HEK293T (cell line): Measurements from ENCODE around the gene KLF1.

Source experiments
- CTCF ChIA-PET: fragments of 350-600 bp; formaldehyde crosslinking; extraction: SDS; loops from one replicate; lab custom pipeline; 2021; ENCODE audit warnings: antibody characterized with exemption, inconsistent platforms; lab: Yijun Ruan, JAX
- POLR2A ChIA-PET: fragments of 350-600 bp; formaldehyde crosslinking; extraction: SDS; loops from one replicate; lab custom pipeline; 2020; ENCODE audit warnings: antibody characterized with exemption, inconsistent platforms; lab: Yijun Ruan, JAX
- DNase-seq: peaks from one replicate; pipeline ENCODE4 v3.0.0; 2012; ENCODE audit warnings: mixed read lengths; ENCODE audit errors: extremely low spot score
- ARNT ChIP-seq: fragments of 450-650 bp; IDR thresholded peaks from 2 replicates; pipeline ENCODE4 v1.6.1; 2017; ENCODE audit warnings: mild to moderate bottlenecking
- BHLHE40 ChIP-seq: fragments of 450-650 bp; IDR thresholded peaks from 2 replicates; pipeline ENCODE4 v1.6.1; 2016; ENCODE audit warnings: mild to moderate bottlenecking, moderate library complexity, borderline replicate concordance
- CTBP1 ChIP-seq: fragments of 450-650 bp; IDR thresholded peaks from 2 replicates; pipeline ENCODE4 v1.6.1; 2016; ENCODE audit warnings: borderline replicate concordance
- ELF4 ChIP-seq: fragments of 450-650 bp; IDR thresholded peaks from 2 replicates; pipeline ENCODE4 v1.6.1; 2017; ENCODE audit warnings: antibody characterized with exemption
- FOXA1 ChIP-seq: fragments of 450-650 bp; IDR thresholded peaks from 2 replicates; pipeline ENCODE4 v1.6.1; 2016; ENCODE audit warnings: mild to moderate bottlenecking
- FOXK2 ChIP-seq: fragments of 450-650 bp; IDR thresholded peaks from 2 replicates; pipeline ENCODE4 v1.6.1; 2016; ENCODE audit warnings: mild to moderate bottlenecking
- FOXM1 ChIP-seq: fragments of 450-650 bp; IDR thresholded peaks from 2 replicates; pipeline ENCODE4 v1.6.1; 2017; ENCODE audit warnings: mild to moderate bottlenecking, borderline replicate concordance
- HDGF ChIP-seq: fragments of 450-650 bp; IDR thresholded peaks from 2 replicates; pipeline ENCODE4 v1.6.1; 2017; ENCODE audit warnings: antibody characterized with exemption, borderline replicate concordance
- L3MBTL2 ChIP-seq: fragments of 450-650 bp; conservative IDR thresholded peaks from 2 replicates; pipeline ENCODE4 v1.6.1; 2016; ENCODE audit warnings: mild to moderate bottlenecking
- LEF1 ChIP-seq: fragments of 450-650 bp; IDR thresholded peaks from 2 replicates; pipeline ENCODE4 v1.6.1; 2017; ENCODE audit warnings: mild to moderate bottlenecking, borderline replicate concordance
- NFRKB ChIP-seq: fragments of 450-650 bp; IDR thresholded peaks from 2 replicates; pipeline ENCODE4 v1.6.1; 2016; ENCODE audit warnings: mild to moderate bottlenecking, moderate library complexity
- PKNOX1 ChIP-seq: fragments of 450-650 bp; IDR thresholded peaks from 2 replicates; pipeline ENCODE4 v1.6.1; 2016
- SP1 ChIP-seq: fragments of 450-650 bp; IDR thresholded peaks from 2 replicates; pipeline ENCODE4 v1.6.1; 2017
- SUZ12 ChIP-seq: fragments of 450-650 bp; IDR thresholded peaks from 2 replicates; pipeline ENCODE4 v1.6.1; 2016; ENCODE audit warnings: mild to moderate bottlenecking
- TARDBP ChIP-seq: fragments of 450-650 bp; IDR thresholded peaks from 2 replicates; pipeline ENCODE4 v1.6.1; 2016
- ZNF384 ChIP-seq: fragments of 450-650 bp; IDR thresholded peaks from 2 replicates; pipeline ENCODE4 v1.6.1; 2016

Gene KLF1

GRCh38 chr19:12886969-12887747 is at the start of gene KLF1:
KLF1 (minus strand) TSS chr19:12887201; CDS start chr19:12887140, 61 bp downstream.
- DNase-seq: no peak
- ChIA-PET POLR2A (no interaction called here), CTCF (no interaction called here)
- TF ChIP-seq SP1 (no peak), ARNT (no peak), ZNF384 (no peak), FOXA1 (no peak), CTBP1 (no peak), PKNOX1 (no peak), NFRKB (no peak), TARDBP (no peak), FOXK2 (no peak), HDGF (no peak), SUZ12 (no peak), LEF1 (no peak), ELF4 (no peak), BHLHE40 (no peak), L3MBTL2 (no peak)

DNA sequence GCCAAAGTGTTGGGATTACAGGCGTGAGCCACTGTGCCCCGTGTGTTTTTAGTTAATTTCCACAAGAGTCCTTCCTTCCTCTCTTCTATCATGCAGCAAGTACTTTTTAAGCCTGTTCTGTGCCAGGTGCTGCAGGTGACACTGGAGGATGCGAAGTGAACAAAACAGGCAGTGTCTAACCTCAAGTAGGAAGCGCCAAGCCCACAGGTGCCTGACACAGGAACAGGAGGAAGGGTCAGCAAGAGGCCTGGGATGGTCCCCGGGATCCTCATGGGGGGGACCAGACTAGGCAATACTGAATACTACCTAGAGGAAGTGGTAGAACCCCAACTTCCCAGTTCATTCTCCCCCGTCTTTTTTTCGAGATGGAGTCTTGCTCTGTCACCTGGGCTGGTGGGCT is 49.6 kb upstream of the KLF1 start:
- POLR2A ChIA-PET: interaction anchor here (1.1 to 1.8 kb wide), 5 partner anchors 8 to 23 kb away, joined by 3 to 11 read pairs (median 5); no protein-coding TSS in a partner anchor
- TF ChIP-seq PKNOX1 (no peak), FOXK2 (no peak), CTBP1 (no peak), TARDBP (no peak), FOXM1 (no peak), ZNF384 (no peak), HDGF (no peak), SUZ12 (no peak), BHLHE40 (no peak), ELF4 (no peak), NFRKB (no peak), SP1 (no peak), ARNT (no peak), L3MBTL2 (no peak), FOXA1 (no peak), LEF1 (no peak)
- CTCF ChIA-PET: interaction anchor here (1.7 kb wide), 1 partner anchor 29 kb away, joined by 4 read pairs; no protein-coding TSS in a partner anchor
- DNase-seq: no peak

DNA sequence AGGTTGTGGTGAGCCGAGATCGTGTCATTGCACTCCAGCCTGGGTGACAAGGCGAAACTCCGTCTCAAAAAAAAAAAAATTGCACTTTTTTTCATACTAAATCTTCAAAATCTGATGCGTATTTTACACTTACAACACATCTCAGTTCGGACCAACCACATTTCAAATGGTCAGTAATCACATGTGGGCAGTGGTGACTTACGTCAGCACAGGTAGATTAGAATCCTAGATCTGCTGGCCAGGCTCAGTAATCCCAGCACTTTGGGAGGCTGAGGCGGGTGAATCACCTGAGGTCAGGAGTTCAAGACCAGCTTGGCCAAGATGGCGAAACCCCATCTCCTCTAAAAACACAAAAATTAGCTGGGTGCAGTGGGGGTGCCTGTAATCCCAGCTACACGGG is 48.1 kb upstream of the KLF1 start:
- DNase-seq: no peak
- ChIA-PET CTCF (no interaction called here), POLR2A (interaction anchor here (2.2 kb wide), 1 partner anchor 11 kb away, joined by 9 read pairs; the partner anchor contains the start of gene RAD23A)
- TF ChIP-seq LEF1 (no peak), SUZ12 (no peak), FOXA1 (no peak), ZNF384 (no peak), SP1 (no peak), PKNOX1 (no peak), FOXK2 (no peak), FOXM1 (no peak), HDGF (no peak), L3MBTL2 (no peak), ARNT (no peak)

DNA sequence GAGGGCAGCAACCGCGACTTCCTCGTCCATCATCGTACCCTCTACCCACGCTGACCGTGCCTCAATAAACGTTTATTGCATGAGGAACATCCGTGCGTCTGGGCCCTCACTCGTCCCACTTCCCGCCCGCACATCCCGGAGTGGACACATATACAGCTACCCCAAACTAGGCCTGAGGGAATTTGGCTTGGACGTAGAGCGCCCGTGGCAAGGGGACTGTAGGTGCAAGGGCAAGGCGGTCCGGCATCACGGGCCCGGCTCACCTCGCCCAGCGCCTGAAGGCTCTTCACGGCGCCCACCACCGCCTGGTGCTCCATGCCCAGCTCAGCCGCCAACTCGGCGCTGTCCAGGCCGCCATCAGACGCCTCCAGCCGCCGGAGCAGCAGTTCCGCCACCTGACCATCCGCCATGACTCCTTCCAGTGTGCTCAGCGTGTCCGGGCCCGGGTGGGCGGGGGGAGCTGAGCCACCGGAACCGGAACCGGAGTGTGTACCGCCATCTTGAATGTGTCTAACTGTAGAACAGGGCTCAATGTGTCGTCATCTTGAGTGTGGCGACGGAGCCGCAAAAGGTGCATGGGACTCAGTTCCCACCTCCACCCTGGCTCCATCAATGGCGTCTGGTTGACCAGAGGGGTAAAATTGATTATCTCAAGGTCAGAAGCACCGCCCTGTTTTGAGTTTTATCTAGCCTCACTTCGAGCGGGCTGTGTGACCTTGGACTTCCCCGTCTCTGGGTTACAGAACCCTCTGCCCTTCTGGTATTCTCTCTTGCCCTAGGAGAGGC is 46.5 kb upstream of the KLF1 start, which contains the start of gene FARSA:
TSS of gene FARSA (minus strand) at position 425 of the 786 bp plus-strand sequence. CDS start at position 410, 15 bp downstream.
- ChIA-PET CTCF (interaction anchor here (2.4 kb wide), 1 partner anchor 32 kb away, joined by 8 read pairs; no protein-coding TSS in a partner anchor), POLR2A (interaction anchor here (0.6 to 2.2 kb wide), 15 partner anchors 10 to 230 kb away, joined by 3 to 12 read pairs (median 4); partner anchors contain the start of genes DNASE2, RAD23A and SYCE2)
- no peak for TF ChIP-seq FOXK2
- TF ChIP-seq PKNOX1: no peak
- TF ChIP-seq ELF4: peak; percentile 70
- DNase-seq: peak; percentile 85
